Neuronal stem cell (in vitro differentiated cells): ENCODE measurements around the gene CKMT2.

ENCODE experiments used
- DNase-seq: peaks from one replicate; pipeline ENCODE4 v3.0.0-alpha.2; 2013; ENCODE audit warnings: low spot score
- H2AFZ ChIP-seq: one replicate; pipeline ENCODE4 v1.6.1; 2013; ENCODE audit warnings: mild to moderate bottlenecking, low read length, inconsistent platforms
- H2AK5ac ChIP-seq: 2 replicates; pipeline ENCODE4 v1.6.1; 2013; ENCODE audit warnings: low read depth, mild to moderate bottlenecking, inconsistent platforms, low read length, moderate library complexity, mixed read lengths
- H2BK120ac ChIP-seq: 2 replicates; pipeline ENCODE4 v1.6.1; 2013; ENCODE audit warnings: low read depth, mild to moderate bottlenecking, inconsistent platforms, low read length, moderate library complexity, mixed read lengths
- H2BK12ac ChIP-seq: one replicate; pipeline ENCODE4 v1.6.1; 2013; ENCODE audit warnings: low read length, inconsistent platforms
- H2BK15ac ChIP-seq: 2 replicates; pipeline ENCODE4 v1.6.1; 2013; ENCODE audit warnings: mild to moderate bottlenecking, low read length, inconsistent platforms, mixed read lengths
- H2BK5ac ChIP-seq: one replicate; pipeline ENCODE4 v1.6.1; 2013; ENCODE audit warnings: inconsistent platforms, mild to moderate bottlenecking, low read length, moderate library complexity
- H3K14ac ChIP-seq: one replicate; pipeline ENCODE4 v1.6.1; 2013; ENCODE audit warnings: low read length, inconsistent platforms
- H3K18ac ChIP-seq: 2 replicates; pipeline ENCODE4 v1.6.1; 2013; ENCODE audit warnings: low read length, inconsistent platforms
- H3K23ac ChIP-seq: 2 replicates; pipeline ENCODE4 v1.6.1; 2013; ENCODE audit warnings: low read depth, mild to moderate bottlenecking, mixed read lengths, low read length, inconsistent platforms; ENCODE audit not compliant: poor library complexity
- H3K27ac ChIP-seq: replicated peaks from 3 replicates; pipeline ENCODE4 v1.5.1; 2013; ENCODE audit warnings: low read length, inconsistent platforms
- H3K27me3 ChIP-seq, 3 experiments: 2 replicates each; pipeline ENCODE4 v1.6.1; 2013; ENCODE audit warnings: low read length in 3 of 3, mild to moderate bottlenecking in 2 of 3, inconsistent platforms in 1 of 3, low read depth in 1 of 3, mixed read lengths in 1 of 3, moderate library complexity in 1 of 3; ENCODE audit not compliant: control insufficient read depth in 3 of 3, insufficient read depth in 3 of 3
- H3K36me3 ChIP-seq, 2 donors: replicated peaks in 1 of 2; 2 replicates each; pipeline ENCODE4 v1.6.1; 2013; ENCODE audit warnings: low read length in 2 of 2; ENCODE audit not compliant: control insufficient read depth in 2 of 2, insufficient read depth in 2 of 2
- H3K4ac ChIP-seq: 2 replicates; pipeline ENCODE4 v1.6.1; 2013; ENCODE audit warnings: inconsistent platforms, mild to moderate bottlenecking, low read length, moderate library complexity
- H3K4me1 ChIP-seq, 2 donors: 1 replicate in 1 of 2; 2 replicates in 1 of 2; pipeline ENCODE4 v1.6.1; 2013; ENCODE audit warnings: low read length in 2 of 2, low read depth in 1 of 2; ENCODE audit not compliant: control insufficient read depth in 2 of 2, insufficient read depth in 1 of 2
- H3K4me2 ChIP-seq: one replicate; pipeline ENCODE4 v1.6.1; 2013; ENCODE audit warnings: mild to moderate bottlenecking, low read length, inconsistent platforms; ENCODE audit not compliant: insufficient read depth, poor library complexity, severe bottlenecking
- H3K4me3 ChIP-seq, 2 donors: 2 replicates each; pipeline ENCODE4 v1.5.1; 2013; ENCODE audit warnings: low read length in 2 of 2, mild to moderate bottlenecking in 2 of 2, inconsistent platforms in 1 of 2, moderate library complexity in 1 of 2
- H3K79me1 ChIP-seq: one replicate; pipeline ENCODE4 v1.6.1; 2013; ENCODE audit warnings: low read depth, mild to moderate bottlenecking, inconsistent platforms, low read length, moderate library complexity
- H3K9ac ChIP-seq: one replicate; pipeline ENCODE4 v1.6.1; 2013; ENCODE audit warnings: mild to moderate bottlenecking, low read depth, low read length, inconsistent platforms; ENCODE audit not compliant: poor library complexity
- H3K9me3 ChIP-seq, 2 donors: replicated peaks in 1 of 2; 2 replicates each; pipeline versions ENCODE3 to v1.6.1; 2013; ENCODE audit warnings: low read length in 2 of 2, mild to moderate bottlenecking in 2 of 2, inconsistent platforms in 1 of 2, low read depth in 1 of 2, mixed read lengths in 1 of 2, moderate library complexity in 1 of 2; ENCODE audit not compliant: control insufficient read depth in 2 of 2, insufficient read depth in 1 of 2
- H4K8ac ChIP-seq: one replicate; pipeline ENCODE4 v1.6.1; 2013; ENCODE audit warnings: low read depth, mild to moderate bottlenecking, inconsistent platforms, low read length, moderate library complexity
- H4K91ac ChIP-seq: one replicate; pipeline ENCODE4 v1.6.1; 2013; ENCODE audit warnings: low read length, low read depth, mild to moderate bottlenecking, inconsistent platforms; ENCODE audit not compliant: poor library complexity
- WGBS, 2 donors: extraction: QIAGEN DNeasy Blood & Tissue Kit; methylation state at CpG; one replicate each; pipeline ENCODE4 v1.1.7; 2013; ENCODE audit warnings: missing lambda C conversion rate in 2 of 2, mixed read lengths in 1 of 2; ENCODE audit not compliant: insufficient read length in 2 of 2, insufficient replicate concordance in 1 of 2; ENCODE audit errors: extremely low coverage in 2 of 2; 5-methylcytosine and 5-hydroxymethylcytosine counted together

Gene CKMT2

GRCh38 chr5:81313278-81313677 is 80.2 kb downstream of the CKMT2 start:
- Histone ChIP-seq H4K8ac (no peak overlapping the region), H3K27ac (no peak overlapping the region), H4K91ac (no peak overlapping the region), H3K14ac (no peak overlapping the region), H3K36me3 (peaks cover 6 to 62% of the 10 kb centered on the region in 2 donors), H2BK12ac (no peak overlapping the region), H3K4me1 (no peaks in the 10 kb centered on the region), H2BK5ac (no peak overlapping the region), H2AFZ (no peak overlapping the region), H3K4ac (no peak overlapping the region), H2AK5ac (no peak overlapping the region), H3K18ac (no peak overlapping the region), H3K9ac (no peak overlapping the region), H2BK120ac (no peak overlapping the region), H3K23ac (no peak overlapping the region), H3K9me3 (no peaks in the 10 kb centered on the region), H3K4me3 (no peak overlapping the region), H3K79me1 (no peaks in the 10 kb centered on the region), H3K27me3 (no peaks in the 10 kb centered on the region), H2BK15ac (no peak overlapping the region), H3K4me2 (no peak overlapping the region)
- DNase-seq, result no peak

DNA sequence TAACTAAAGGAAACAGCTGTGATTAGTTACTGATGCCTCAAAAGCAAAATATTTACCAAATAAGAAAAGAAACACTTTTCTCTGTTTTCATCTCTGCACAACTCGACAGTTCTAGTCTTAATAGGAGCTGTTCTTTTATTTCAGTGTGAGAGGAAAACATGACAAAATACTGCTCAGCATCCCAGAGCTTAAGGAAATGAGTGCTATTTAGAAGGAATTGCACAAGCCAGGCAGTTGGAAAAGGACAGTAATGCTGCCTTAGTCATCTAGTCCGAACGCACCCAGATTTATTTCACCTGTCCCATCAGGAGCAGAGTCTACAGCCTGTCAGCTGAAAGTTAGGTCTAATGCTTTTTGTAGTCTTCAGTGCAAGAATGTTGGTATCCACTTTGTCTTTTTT is 80.6 kb downstream of the CKMT2 start:
- Histone ChIP-seq H3K79me1 (no peaks in the 10 kb centered on the region), H3K36me3 (peaks cover 6 to 58% of the 10 kb centered on the region in 2 donors), H2AFZ (no peak overlapping the region), H3K27ac (no peak overlapping the region), H3K23ac (no peak overlapping the region), H3K9ac (no peak overlapping the region), H3K9me3 (no peaks in the 10 kb centered on the region), H2BK12ac (no peak overlapping the region), H4K91ac (no peak overlapping the region), H3K4me2 (no peak overlapping the region), H2AK5ac (no peak overlapping the region), H3K14ac (no peak overlapping the region), H2BK15ac (no peak overlapping the region), H3K27me3 (no peaks in the 10 kb centered on the region), H3K4ac (no peak overlapping the region), H3K4me1 (no peaks in the 10 kb centered on the region), H2BK120ac (no peak overlapping the region), H3K18ac (no peak overlapping the region), H2BK5ac (no peak overlapping the region), H3K4me3 (no peak overlapping the region), H4K8ac (no peak overlapping the region)
- no CpG with 5 or more reads among the region's 3 CpGs for WGBS, 2 donors
- DNase-seq, result no peak

- no peak overlapping the region for H3K4me3 ChIP-seq
- no peak overlapping the region for H2BK12ac ChIP-seq
- H3K14ac ChIP-seq, result no peak overlapping the region
- peaks cover 3 to 50% of the 10 kb centered on the region in 2 donors for H3K36me3 ChIP-seq
- H3K18ac ChIP-seq, result no peak overlapping the region
- no peak overlapping the region for H2BK5ac ChIP-seq
- no peak overlapping the region for H2BK15ac ChIP-seq
- H3K4me2 ChIP-seq, result no peak overlapping the region
- H2AFZ ChIP-seq, result no peak overlapping the region
- no peak overlapping the region for H4K91ac ChIP-seq
- no peak overlapping the region for H3K9ac ChIP-seq
- H3K4me1 ChIP-seq, result no peaks in the 10 kb centered on the region
- no peak overlapping the region for H3K23ac ChIP-seq
- no peaks in the 10 kb centered on the region for H3K79me1 ChIP-seq
- DNase-seq, result no peak
- no CpG with 5 or more reads among the region's 3 CpGs for WGBS, 2 donors
- H2AK5ac ChIP-seq, result no peak overlapping the region
- no peak overlapping the region for H3K4ac ChIP-seq
- H3K9me3 ChIP-seq, result no peaks in the 10 kb centered on the region
- H3K27ac ChIP-seq, result no peak overlapping the region
- no peak overlapping the region for H4K8ac ChIP-seq
- no peak overlapping the region for H2BK120ac ChIP-seq
- H3K27me3 ChIP-seq, result no peaks in the 10 kb centered on the region
Observed at GRCh38 chr5:81314581-81314980, 81.5 kb downstream of the CKMT2 start.

DNA sequence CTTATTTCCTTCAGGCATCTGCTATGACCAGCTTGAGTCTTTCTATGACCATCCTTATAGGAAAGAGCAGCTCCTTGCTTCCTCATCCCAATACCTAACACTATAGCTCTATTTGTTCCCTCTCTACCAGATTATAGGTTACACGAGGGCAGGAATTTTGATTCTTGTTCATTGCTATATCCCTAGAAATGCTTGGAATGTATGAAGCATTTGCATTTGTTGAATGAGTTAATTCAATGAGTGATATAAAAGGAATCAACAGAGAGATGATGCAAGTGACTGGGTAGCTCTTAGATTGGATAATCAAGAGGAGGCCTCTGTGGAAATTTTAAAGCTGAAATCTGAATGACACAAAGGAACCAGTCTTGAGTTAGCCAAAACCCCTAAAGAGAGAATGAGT is 82.2 kb downstream of the CKMT2 start:
- Histone ChIP-seq H3K4me3 (no peak overlapping the region), H4K91ac (no peak overlapping the region), H2BK120ac (no peak overlapping the region), H2AK5ac (no peak overlapping the region), H4K8ac (no peak overlapping the region), H3K9me3 (no peaks in the 10 kb centered on the region), H3K79me1 (no peaks in the 10 kb centered on the region), H3K4ac (no peak overlapping the region), H3K18ac (no peak overlapping the region), H3K4me1 (no peaks in the 10 kb centered on the region), H2AFZ (no peak overlapping the region), H2BK5ac (no peak overlapping the region), H3K27ac (no peak overlapping the region), H2BK15ac (no peak overlapping the region), H3K14ac (no peak overlapping the region), H3K9ac (no peak overlapping the region), H2BK12ac (no peak overlapping the region), H3K36me3 (peaks cover 3 to 42% of the 10 kb centered on the region in 2 donors), H3K4me2 (no peak overlapping the region), H3K23ac (no peak overlapping the region), H3K27me3 (no peaks in the 10 kb centered on the region)
- WGBS, 2 donors, result no CpG with 5 or more reads among the region's 1 CpG
- DNase-seq, result no peak
